Stimulated activated naive CD8-positive, alpha-beta T cell treated with anti-CD3 and anti-CD28 coated beads, Interleukin-15, amount 100 ng/mL, for 72 hours (primary cell): ENCODE measurements around the gene RFTN1.
A peak's percentile ranks its signal among the peaks of the same experiment; 100 is the strongest.

ENCODE experiments used
- ATAC-seq: fragments of 150-1000 bp; cut with Tn5 transposase; 2 replicates; pipeline ENCODE4 v1.10.0; 2021; ENCODE audit warnings: mild to moderate bottlenecking, moderate library complexity
- DNase-seq, 2 donors: peaks; one replicate each; pipeline ENCODE4 v3.0.0; 2021 to 2022
- H3K27ac Mint-ChIP-seq, 2 donors: one replicate each; pipeline ENCODE4 v1.8.0; 2022; ENCODE audit warnings: mild to moderate bottlenecking in 2 of 2, mixed read lengths in 2 of 2, moderate library complexity in 2 of 2
- H3K27me3 Mint-ChIP-seq: one replicate; pipeline ENCODE4 v1.8.0; 2022; ENCODE audit warnings: mixed read lengths
- H3K4me1 Mint-ChIP-seq: one replicate; pipeline ENCODE4 v1.8.0; 2022; ENCODE audit warnings: mild to moderate bottlenecking, mixed read lengths
- H3K4me3 Mint-ChIP-seq, 2 donors: one replicate each; pipeline ENCODE4 v1.8.0; 2022; ENCODE audit warnings: mild to moderate bottlenecking in 2 of 2, mixed read lengths in 2 of 2, moderate library complexity in 1 of 2
- H3K9me3 Mint-ChIP-seq, 2 donors: one replicate each; pipeline ENCODE4 v1.8.0; 2022; ENCODE audit warnings: mixed read lengths in 2 of 2

RFTN1 gene

GRCh38 chr3:16430717-16431630, 82.5 kb downstream of the RFTN1 start:
- ATAC-seq (no peak), DNase-seq (no peak)
- Mint-ChIP-seq H3K9me3 (no peaks in the 10 kb centered on the region), H3K27me3 (no peaks in the 10 kb centered on the region), H3K27ac (no peak overlapping the region), H3K4me1 (peaks cover 36% of the 10 kb centered on the region), H3K4me3 (no peak overlapping the region)

DNA sequence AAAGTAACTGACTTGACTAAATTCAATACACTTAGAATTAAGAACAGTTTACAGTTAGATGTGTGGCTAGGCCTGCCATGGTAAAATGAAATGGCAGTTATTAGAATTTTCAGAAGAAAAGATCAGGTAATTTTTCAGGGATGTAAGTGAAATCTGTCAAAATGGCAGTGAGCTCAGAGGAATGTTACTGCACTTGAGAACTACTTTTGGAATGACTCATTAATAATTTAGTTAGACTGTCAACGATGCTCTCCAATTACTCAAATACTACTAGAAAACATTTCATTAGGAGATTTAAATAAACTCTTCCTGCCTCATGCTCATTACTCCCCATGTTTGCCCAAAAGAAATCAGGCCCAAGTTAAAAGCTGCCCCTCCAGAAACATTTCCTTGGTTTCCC, 84.4 kb downstream of the RFTN1 start:
- no peaks in the 10 kb centered on the region for H3K27me3 Mint-ChIP-seq
- peaks cover 44% of the 10 kb centered on the region for H3K4me1 Mint-ChIP-seq
- ATAC-seq, result no peak
- DNase-seq, result no peak
- H3K27ac Mint-ChIP-seq, result no peak overlapping the region
- H3K4me3 Mint-ChIP-seq, result no peak overlapping the region
- H3K9me3 Mint-ChIP-seq, result no peaks in the 10 kb centered on the region

DNA sequence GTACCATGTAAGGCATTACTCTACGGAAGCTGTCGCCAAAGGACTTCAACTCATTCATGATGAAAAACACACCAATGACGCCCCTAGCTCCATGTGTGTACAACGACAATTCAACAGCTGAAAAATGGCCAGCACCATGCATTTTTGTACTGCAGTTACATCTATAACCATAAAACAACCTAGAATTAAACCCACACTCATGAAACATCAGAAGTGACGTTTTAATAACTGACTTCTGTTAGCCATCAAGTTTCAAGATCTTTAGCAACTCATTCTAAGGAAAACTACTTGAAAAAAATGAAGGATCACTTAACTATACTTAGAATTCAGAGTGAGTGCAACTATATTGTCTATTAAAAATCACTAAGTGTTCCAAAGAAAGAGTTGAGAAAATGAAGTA, 84.9 kb downstream of the RFTN1 start:
- Mint-ChIP-seq H3K4me1 (peaks cover 44% of the 10 kb centered on the region), H3K9me3 (no peaks in the 10 kb centered on the region), H3K27me3 (no peaks in the 10 kb centered on the region), H3K27ac (no peak overlapping the region), H3K4me3 (no peak overlapping the region)
- DNase-seq (no peak), ATAC-seq (no peak)

GRCh38 chr3:16427103-16427965, 86.2 kb downstream of the RFTN1 start:
- ATAC-seq (no peak), DNase-seq (no peak)
- no peaks in the 10 kb centered on the region for H3K9me3 Mint-ChIP-seq
- no peaks in the 10 kb centered on the region for H3K27me3 Mint-ChIP-seq
- H3K4me3 Mint-ChIP-seq, result no peak overlapping the region
- no peak overlapping the region for H3K27ac Mint-ChIP-seq
- peaks cover 38% of the 10 kb centered on the region for H3K4me1 Mint-ChIP-seq

GRCh38 chr3:16426665-16427064, 86.8 kb downstream of the RFTN1 start:
- DNase-seq (no peak), ATAC-seq (no peak)
- Mint-ChIP-seq H3K27ac (no peak overlapping the region), H3K27me3 (no peaks in the 10 kb centered on the region), H3K4me1 (peaks cover 35% of the 10 kb centered on the region), H3K4me3 (no peak overlapping the region), H3K9me3 (no peaks in the 10 kb centered on the region)

GRCh38 chr3:16426029-16426400, 87.5 kb downstream of the RFTN1 start:
- no peak for ATAC-seq
- H3K27me3 Mint-ChIP-seq, result no peaks in the 10 kb centered on the region
- H3K9me3 Mint-ChIP-seq, result no peaks in the 10 kb centered on the region
- DNase-seq, result no peak
- no peak overlapping the region for H3K4me3 Mint-ChIP-seq
- peak overlapping the region in 1 of 2 donors; percentile 78 for H3K27ac Mint-ChIP-seq
- H3K4me1 Mint-ChIP-seq, result peaks cover 36% of the 10 kb centered on the region

- peaks cover 31% of the 10 kb centered on the region for H3K4me1 Mint-ChIP-seq
- no peak for ATAC-seq
- H3K9me3 Mint-ChIP-seq, result no peaks in the 10 kb centered on the region
- H3K4me3 Mint-ChIP-seq, result no peak overlapping the region
- DNase-seq, result no peak
- peak overlapping the region in 1 of 2 donors; percentile 78 for H3K27ac Mint-ChIP-seq
- H3K27me3 Mint-ChIP-seq, result no peaks in the 10 kb centered on the region
Observed at GRCh38 chr3:16425398-16426028, 88.0 kb downstream of the RFTN1 start.

GRCh38 chr3:16423947-16424673, 89.4 kb downstream of the RFTN1 start:
- no peak for DNase-seq
- Mint-ChIP-seq H3K4me1 (peaks cover 28% of the 10 kb centered on the region), H3K27me3 (no peaks in the 10 kb centered on the region), H3K9me3 (no peaks in the 10 kb centered on the region), H3K27ac (no peak overlapping the region), H3K4me3 (no peak overlapping the region)
- ATAC-seq, result no peak

GRCh38 chr3:16423298-16423697, 90.2 kb downstream of the RFTN1 start:
- no peaks in the 10 kb centered on the region for H3K27me3 Mint-ChIP-seq

DNA sequence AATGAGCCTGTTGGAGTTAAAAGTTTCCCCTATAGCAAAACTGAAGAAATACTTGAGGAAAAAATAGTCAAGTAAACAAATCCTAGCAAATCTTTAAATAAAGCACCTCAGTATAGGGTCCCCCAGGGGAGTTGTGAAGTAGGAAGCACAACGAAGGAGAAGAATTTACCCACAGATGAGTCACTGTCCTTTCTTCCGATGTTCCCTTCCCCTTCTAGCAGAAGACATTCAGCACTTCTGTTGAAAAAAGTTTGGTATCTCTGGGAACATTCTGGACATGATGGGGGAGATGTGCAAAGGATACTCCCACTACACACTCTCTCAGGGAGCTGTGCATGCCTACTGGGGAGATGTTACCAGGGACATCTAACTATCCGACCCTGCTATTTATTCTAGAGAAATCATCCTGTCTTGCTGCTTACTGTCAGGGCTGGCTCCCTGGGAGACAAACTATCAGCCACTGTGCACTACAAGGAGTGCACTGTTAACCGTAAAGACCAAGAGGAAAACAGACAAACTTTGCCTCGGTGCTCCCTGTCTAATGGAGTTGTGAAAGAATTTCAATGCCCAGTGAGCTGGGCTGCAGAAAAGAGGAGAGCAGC, 93.8 kb downstream of the RFTN1 start:
- Mint-ChIP-seq H3K4me1 (peaks cover 33% of the 10 kb centered on the region), H3K4me3 (no peak overlapping the region), H3K27ac (peak overlapping the region in 1 of 2 donors; percentile 52), H3K9me3 (no peaks in the 10 kb centered on the region), H3K27me3 (no peaks in the 10 kb centered on the region)
- ATAC-seq, result no peak
- DNase-seq, result no peak

More at GRCh38 chr3:16423298-16423697, 90.2 kb downstream of the RFTN1 start:
- Mint-ChIP-seq H3K9me3 (no peaks in the 10 kb centered on the region), H3K27ac (no peak overlapping the region), H3K4me1 (peaks cover 32% of the 10 kb centered on the region), H3K4me3 (no peak overlapping the region)
- DNase-seq, result no peak
- no peak for ATAC-seq

GRCh38 chr3:16417945-16418739, 95.4 kb downstream of the RFTN1 start:
- H3K4me3 Mint-ChIP-seq, result no peak overlapping the region
- H3K9me3 Mint-ChIP-seq, result no peaks in the 10 kb centered on the region
- peaks cover 49% of the 10 kb centered on the region for H3K4me1 Mint-ChIP-seq
- ATAC-seq (no peak), DNase-seq (no peak)
- H3K27ac Mint-ChIP-seq, result no peak overlapping the region
- H3K27me3 Mint-ChIP-seq, result no peaks in the 10 kb centered on the region

GRCh38 chr3:16415911-16416476, 97.5 kb downstream of the RFTN1 start:
- H3K9me3 Mint-ChIP-seq, result no peaks in the 10 kb centered on the region
- no peaks in the 10 kb centered on the region for H3K27me3 Mint-ChIP-seq
- no peak overlapping the region for H3K4me3 Mint-ChIP-seq
- ATAC-seq, result no peak
- no peak overlapping the region for H3K27ac Mint-ChIP-seq
- H3K4me1 Mint-ChIP-seq, result peaks cover 65% of the 10 kb centered on the region
- no peak for DNase-seq

DNA sequence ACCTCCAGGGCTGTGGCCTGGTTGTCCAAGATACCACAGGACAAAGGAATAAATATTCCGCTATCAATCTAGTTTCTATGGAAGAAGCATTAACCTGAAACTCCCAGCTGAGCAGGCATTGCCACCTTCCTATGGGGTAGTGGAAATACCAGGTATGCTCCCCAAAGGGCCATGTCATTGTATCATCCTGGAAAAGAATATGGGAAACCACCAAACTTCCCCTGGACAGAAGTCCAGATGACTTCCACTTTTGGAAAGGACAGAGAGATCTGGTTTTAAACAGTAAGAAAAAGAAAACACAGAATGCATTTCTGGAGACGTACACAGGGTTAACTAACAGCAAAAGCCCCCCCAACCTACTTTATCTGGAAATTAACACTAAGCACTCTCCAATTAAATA, 100.2 kb downstream of the RFTN1 start:
- no peak for DNase-seq
- H3K9me3 Mint-ChIP-seq, result no peaks in the 10 kb centered on the region
- peaks cover 64% of the 10 kb centered on the region for H3K4me1 Mint-ChIP-seq
- no peak overlapping the region for H3K27ac Mint-ChIP-seq
- no peak overlapping the region for H3K4me3 Mint-ChIP-seq
- no peaks in the 10 kb centered on the region for H3K27me3 Mint-ChIP-seq
- no peak for ATAC-seq

GRCh38 chr3:16412192-16412800, 101.2 kb downstream of the RFTN1 start:
- peaks cover 71% of the 10 kb centered on the region for H3K4me1 Mint-ChIP-seq
- DNase-seq (no peak), ATAC-seq (no peak)
- no peaks in the 10 kb centered on the region for H3K9me3 Mint-ChIP-seq
- no peaks in the 10 kb centered on the region for H3K27me3 Mint-ChIP-seq
- no peak overlapping the region for H3K4me3 Mint-ChIP-seq
- H3K27ac Mint-ChIP-seq, result no peak overlapping the region
